ENCODE results near the gene CD99L2. TPM values are rescaled to one million over a fixed set of nuclear protein-coding genes. Genes with fewer than 3 reads are reported as not detected.

The CD99L2 gene
- total and polyA plus RNA-seq, 10 of the 15 experiments (the other 5 are each of a cell fraction or from before 2014, with no cell fraction given): 1.1 to 22.9 (median 13.0) TPM

DNA sequence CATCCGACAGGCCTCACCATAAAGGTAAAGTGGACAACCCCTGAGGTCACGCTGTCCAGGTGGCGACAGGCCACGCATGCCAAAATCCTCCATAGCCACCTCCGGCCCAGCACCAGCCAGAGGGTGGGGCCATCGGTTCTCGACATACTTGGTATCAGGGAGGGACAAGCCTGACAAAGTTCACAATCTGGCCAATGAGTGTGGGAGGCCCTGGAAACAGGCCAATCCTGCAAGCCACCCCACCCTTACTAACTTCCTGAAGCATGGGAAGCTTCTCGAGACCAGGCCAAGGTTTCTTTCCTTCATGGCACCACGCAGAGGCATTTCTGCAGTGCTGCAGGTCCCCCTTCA lies 131.4 kb downstream of the CD99L2 start (continued):
- TF ChIP-seq, protein P1, sequence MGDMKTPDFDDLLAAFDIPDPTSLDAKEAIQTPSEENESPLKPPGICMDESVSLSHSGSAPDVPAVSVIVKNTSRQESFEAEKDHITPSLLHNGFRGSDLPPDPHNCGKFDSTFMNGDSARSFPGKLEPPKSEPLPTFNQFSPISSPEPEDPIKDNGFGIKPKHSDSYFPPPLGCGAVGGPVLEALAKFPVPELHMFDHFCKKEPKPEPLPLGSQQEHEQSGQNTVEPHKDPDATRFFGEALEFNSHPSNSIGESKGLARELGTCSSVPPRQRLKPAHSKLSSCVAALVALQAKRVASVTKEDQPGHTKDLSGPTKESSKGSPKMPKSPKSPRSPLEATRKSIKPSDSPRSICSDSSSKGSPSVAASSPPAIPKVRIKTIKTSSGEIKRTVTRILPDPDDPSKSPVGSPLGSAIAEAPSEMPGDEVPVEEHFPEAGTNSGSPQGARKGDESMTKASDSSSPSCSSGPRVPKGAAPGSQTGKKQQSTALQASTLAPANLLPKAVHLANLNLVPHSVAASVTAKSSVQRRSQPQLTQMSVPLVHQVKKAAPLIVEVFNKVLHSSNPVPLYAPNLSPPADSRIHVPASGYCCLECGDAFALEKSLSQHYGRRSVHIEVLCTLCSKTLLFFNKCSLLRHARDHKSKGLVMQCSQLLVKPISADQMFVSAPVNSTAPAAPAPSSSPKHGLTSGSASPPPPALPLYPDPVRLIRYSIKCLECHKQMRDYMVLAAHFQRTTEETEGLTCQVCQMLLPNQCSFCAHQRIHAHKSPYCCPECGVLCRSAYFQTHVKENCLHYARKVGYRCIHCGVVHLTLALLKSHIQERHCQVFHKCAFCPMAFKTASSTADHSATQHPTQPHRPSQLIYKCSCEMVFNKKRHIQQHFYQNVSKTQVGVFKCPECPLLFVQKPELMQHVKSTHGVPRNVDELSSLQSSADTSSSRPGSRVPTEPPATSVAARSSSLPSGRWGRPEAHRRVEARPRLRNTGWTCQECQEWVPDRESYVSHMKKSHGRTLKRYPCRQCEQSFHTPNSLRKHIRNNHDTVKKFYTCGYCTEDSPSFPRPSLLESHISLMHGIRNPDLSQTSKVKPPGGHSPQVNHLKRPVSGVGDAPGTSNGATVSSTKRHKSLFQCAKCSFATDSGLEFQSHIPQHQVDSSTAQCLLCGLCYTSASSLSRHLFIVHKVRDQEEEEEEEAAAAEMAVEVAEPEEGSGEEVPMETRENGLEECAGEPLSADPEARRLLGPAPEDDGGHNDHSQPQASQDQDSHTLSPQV (IDR thresholded peaks at IDR 0.05): no peak
- TF ChIP-seq RAD51 (IDR thresholded peaks at IDR 0.05): no peak

DNA sequence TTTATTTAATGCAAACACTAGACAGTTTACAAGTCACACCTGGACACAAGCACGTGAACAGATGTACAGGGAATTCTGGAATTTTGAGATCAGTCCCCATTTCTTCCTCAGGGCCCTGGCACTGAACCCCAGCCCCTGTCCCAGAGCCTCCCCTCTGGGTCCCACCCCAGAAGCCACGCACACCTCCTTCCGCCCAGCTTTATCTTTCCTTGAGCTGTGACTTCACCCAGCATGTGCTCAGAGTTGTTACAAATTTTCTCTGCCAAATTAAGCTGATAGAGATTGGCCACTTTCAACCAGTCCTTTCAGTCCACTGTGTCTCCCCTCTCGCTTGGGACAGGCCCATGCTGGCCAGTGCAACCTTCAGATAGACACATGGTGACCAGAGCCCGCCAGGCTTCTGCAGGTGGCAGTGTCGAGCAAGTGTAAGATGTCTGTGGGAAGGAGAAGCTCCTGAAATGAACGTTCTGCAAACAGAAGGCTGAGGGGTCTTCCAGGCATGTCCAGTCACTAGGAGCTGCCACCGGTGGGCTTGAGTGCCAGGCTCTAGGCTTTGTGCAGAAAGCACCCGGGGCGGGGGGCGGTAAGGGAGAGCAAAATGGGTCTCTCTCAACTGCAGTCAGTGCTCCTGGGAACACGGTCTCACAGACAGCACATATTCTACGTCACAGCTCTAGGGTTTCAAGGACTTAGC lies 132.0 kb downstream of the CD99L2 start:
- no peak for DNase-seq (ENCODE audit: low read depth, low spot score)
- ChIA-PET CTCF (interaction anchor here (0.6 to 1.9 kb wide), 3 partner anchors 9 to 280 kb away, joined by 3 to 8 read pairs (median 4); no protein-coding TSS in a partner anchor), POLR2A (no interaction called here), SMC1A (ENCODE audit: uncharacterized antibody, unreplicated experiment) (no interaction called here), RAD21 (ENCODE audit: unreplicated experiment) (no interaction called here)
- peak; percentile 33; the same call in 2 of the 3 replicates for ATAC-seq
- no peak for FAIRE-seq
- Histone ChIP-seq H3K4me3 (no peak overlapping the region), H4K20me1 (ENCODE audit: control insufficient read depth, insufficient read depth) (no peaks in the 10 kb centered on the region; the same call in 1 of the 2 replicates), H3K36me3 (ENCODE audit: control insufficient read depth in 2 of 2, insufficient read depth in 2 of 2, low read length in 1 of 2) (peaks cover 0 to 3% of the 10 kb centered on the region in 2 experiments; a peak in 2 of 4 replicates), H3K27ac (ENCODE audit: control insufficient read depth, insufficient read depth) (no peak overlapping the region), H3K79me2 (ENCODE audit: control insufficient read depth, insufficient read depth, low read length) (no peaks in the 10 kb centered on the region), H3K4me1 (ENCODE audit: control insufficient read depth, insufficient read depth, low read length) (no peaks in the 10 kb centered on the region), H3K9me3 (replicated peaks; ENCODE audit: control insufficient read depth, insufficient read depth, low read length) (no peaks in the 10 kb centered on the region), H2AFZ (ENCODE audit: control insufficient read depth, low read depth, low read length) (no peak overlapping the region), H3K27me3 (replicated peaks in 1 of 2; ENCODE audit: control insufficient read depth in 2 of 2, insufficient read depth in 2 of 2, low read length in 1 of 2) (no peaks in the 10 kb centered on the region), H3K9ac (ENCODE audit: control insufficient read depth, insufficient read depth, low read length) (no peak overlapping the region), H3K4me2 (ENCODE audit: control insufficient read depth, insufficient read depth) (no peak overlapping the region)
- no TSS peak for BruUV-seq (replicated peaks)
- in situ Hi-C loops (cut with MboI) (loop anchor here (25.0 kb wide), 1 partner anchor 921 kb away; the partner anchor contains the start of gene PRRG3), intact Hi-C loops (cut with micrococcal nuclease; ENCODE audit: unreplicated experiment) (no loop called here)
- TF ChIP-seq, protein P2, sequence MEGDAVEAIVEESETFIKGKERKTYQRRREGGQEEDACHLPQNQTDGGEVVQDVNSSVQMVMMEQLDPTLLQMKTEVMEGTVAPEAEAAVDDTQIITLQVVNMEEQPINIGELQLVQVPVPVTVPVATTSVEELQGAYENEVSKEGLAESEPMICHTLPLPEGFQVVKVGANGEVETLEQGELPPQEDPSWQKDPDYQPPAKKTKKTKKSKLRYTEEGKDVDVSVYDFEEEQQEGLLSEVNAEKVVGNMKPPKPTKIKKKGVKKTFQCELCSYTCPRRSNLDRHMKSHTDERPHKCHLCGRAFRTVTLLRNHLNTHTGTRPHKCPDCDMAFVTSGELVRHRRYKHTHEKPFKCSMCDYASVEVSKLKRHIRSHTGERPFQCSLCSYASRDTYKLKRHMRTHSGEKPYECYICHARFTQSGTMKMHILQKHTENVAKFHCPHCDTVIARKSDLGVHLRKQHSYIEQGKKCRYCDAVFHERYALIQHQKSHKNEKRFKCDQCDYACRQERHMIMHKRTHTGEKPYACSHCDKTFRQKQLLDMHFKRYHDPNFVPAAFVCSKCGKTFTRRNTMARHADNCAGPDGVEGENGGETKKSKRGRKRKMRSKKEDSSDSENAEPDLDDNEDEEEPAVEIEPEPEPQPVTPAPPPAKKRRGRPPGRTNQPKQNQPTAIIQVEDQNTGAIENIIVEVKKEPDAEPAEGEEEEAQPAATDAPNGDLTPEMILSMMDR (IDR thresholded peaks at IDR 0.05 in 2 of 3, conservative IDR thresholded peaks at IDR 0.05 in 1 of 3; ENCODE audit: control insufficient read depth in 2 of 3, extremely low read depth in 1 of 3, insufficient read depth in 1 of 3, low read depth in 3 of 3, low read length in 3 of 3): 0 out of 6 replicates have a peak, but pooled peaks of 1 of the 3 experiments have one; percentile 9
- TF ChIP-seq, protein P3, sequence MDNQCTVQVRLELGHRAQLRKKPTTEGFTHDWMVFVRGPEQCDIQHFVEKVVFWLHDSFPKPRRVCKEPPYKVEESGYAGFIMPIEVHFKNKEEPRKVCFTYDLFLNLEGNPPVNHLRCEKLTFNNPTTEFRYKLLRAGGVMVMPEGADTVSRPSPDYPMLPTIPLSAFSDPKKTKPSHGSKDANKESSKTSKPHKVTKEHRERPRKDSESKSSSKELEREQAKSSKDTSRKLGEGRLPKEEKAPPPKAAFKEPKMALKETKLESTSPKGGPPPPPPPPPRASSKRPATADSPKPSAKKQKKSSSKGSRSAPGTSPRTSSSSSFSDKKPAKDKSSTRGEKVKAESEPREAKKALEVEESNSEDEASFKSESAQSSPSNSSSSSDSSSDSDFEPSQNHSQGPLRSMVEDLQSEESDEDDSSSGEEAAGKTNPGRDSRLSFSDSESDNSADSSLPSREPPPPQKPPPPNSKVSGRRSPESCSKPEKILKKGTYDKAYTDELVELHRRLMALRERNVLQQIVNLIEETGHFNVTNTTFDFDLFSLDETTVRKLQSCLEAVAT (IDR thresholded peaks at IDR 0.05): no peak
- TF ChIP-seq CREB1 (IDR thresholded peaks at IDR 0.05; ENCODE audit: low read depth) (no peak), ATF7 (IDR thresholded peaks at IDR 0.05; ENCODE audit: low read depth) (no peak), MEF2A (IDR thresholded peaks at IDR 0.05; ENCODE audit: insufficient read depth, low read depth, low read length) (no peak), SMC3 (IDR thresholded peaks at IDR 0.05; ENCODE audit: borderline replicate concordance, low read length) (no peak), RAD21 (IDR thresholded peaks at IDR 0.05; ENCODE audit: insufficient read depth, low read depth, low read length) (0 out of 2 replicates have a peak, but pooled peaks have one; percentile 7), GATAD2B (conservative IDR thresholded peaks at IDR 0.05; ENCODE audit: low read depth) (no peak)
- WGBS (ENCODE audit: insufficient coverage, insufficient replicate concordance, low lambda C conversion rate, missing lambda C conversion rate): 70% methylated on average over 13 of the region's 13 CpGs

Data from GM12878 (cell line).